K562 (cell line): ENCODE data around the gene ARHGAP26. TPM values are rescaled to one million over a fixed set of nuclear protein-coding genes. Genes with fewer than 3 reads are reported as not detected.

Experiments used
- ATAC-seq: fragments of 200-7000 bp; cut with Tn5 transposase; 3 replicates; pipeline ENCODE4 v1.9.1; 2020; ENCODE audit warnings: moderate library complexity
- BruUV-seq: library from RNA; stranded (reverse); fragments of 400-500 nt; replicated peaks from 2 replicates; lab custom pipeline; 2021; lab: Mats Ljungman, UMichigan
- CTCF ChIA-PET: fragments of 300-600 bp; formaldehyde crosslinking; extraction: SDS; loops from one replicate; lab custom pipeline; 2021; ENCODE audit warnings: low intra/inter-chr PET ratio; lab: Yijun Ruan, JAX
- POLR2A ChIA-PET: fragments of 300-600, 350-650 bp; sonication (Branson Sonifier 250); formaldehyde crosslinking; extraction: SDS; loops from one replicate; lab custom pipeline; 2021; ENCODE audit warnings: antibody characterized with exemption, inconsistent platforms; lab: Yijun Ruan, JAX
- DNase-seq, 4 experiments: peaks; one replicate each; pipeline versions ENCODE4 v3.0.0 to v3.0.0-alpha.2; 2011 to 2018; ENCODE audit warnings: low spot score in 3 of 4, mixed read lengths in 3 of 4; ENCODE audit errors: extremely low read depth in 1 of 4
- FAIRE-seq: peaks from 2 replicates; lab custom pipeline; 2011; peaks lifted over from hg19 to GRCh38; lab: Jason Lieb, UNC
- H2AFZ ChIP-seq: 2 replicates; pipeline ENCODE4 v1.6.0; 2011; ENCODE audit warnings: low read depth, low read length, control low read depth, inconsistent platforms
- H3K27ac ChIP-seq: fragments of 200-600 bp; 3 replicates; pipeline ENCODE4 v1.8.0; 2011; ENCODE audit warnings: low read depth, mild to moderate bottlenecking, control low read depth, inconsistent platforms, low read length, moderate library complexity, mixed read lengths; ENCODE audit errors: extremely low read depth
- H3K27me3 ChIP-seq, 2 experiments: fragments of 300-600 bp in 1 of 2; 2 replicates in 1 of 2; 3 replicates in 1 of 2; pipeline versions ENCODE4 v1.6.0 to v1.8.0; 2011; ENCODE audit warnings: inconsistent platforms in 2 of 2, low read length in 2 of 2, mild to moderate bottlenecking in 1 of 2, mixed read lengths in 1 of 2, moderate library complexity in 1 of 2; ENCODE audit not compliant: control insufficient read depth in 2 of 2, insufficient read depth in 2 of 2
- H3K36me3 ChIP-seq: fragments of 300-600 bp; 3 replicates; pipeline ENCODE4 v1.8.0; 2011; ENCODE audit warnings: mild to moderate bottlenecking, low read length, inconsistent platforms; ENCODE audit not compliant: control insufficient read depth, insufficient read depth
- H3K4me1 ChIP-seq, 2 experiments: fragments of 200-600 bp in 1 of 2; replicated peaks in 1 of 2; 2 replicates in 1 of 2; 3 replicates in 1 of 2; pipeline versions ENCODE4 v1.5.1 to v1.8.0; 2011; ENCODE audit warnings: inconsistent platforms in 2 of 2, low read length in 2 of 2, mild to moderate bottlenecking in 1 of 2, mixed read lengths in 1 of 2, moderate library complexity in 1 of 2; ENCODE audit not compliant: control insufficient read depth in 2 of 2, insufficient read depth in 2 of 2
- H3K4me2 ChIP-seq: 2 replicates; pipeline ENCODE4 v1.6.1; 2011; ENCODE audit warnings: low read length, control low read depth, inconsistent platforms, mixed read lengths; ENCODE audit not compliant: insufficient read depth
- H3K4me3 ChIP-seq: fragments of 200-600 bp; sonication (generic), shearing (Covaris generic); 2 replicates; pipeline ENCODE4 v1.5.1; 2016; ENCODE audit warnings: control low read depth, inconsistent platforms
- H3K79me2 ChIP-seq: fragments of 200-600 bp; 3 replicates; pipeline ENCODE4 v1.8.0; 2011; ENCODE audit warnings: low read length, inconsistent platforms; ENCODE audit not compliant: control insufficient read depth, insufficient read depth
- H3K9ac ChIP-seq, 2 experiments: 2 replicates each; pipeline versions ENCODE4 v1.6.0 to v1.6.1; 2011; ENCODE audit warnings: low read depth in 2 of 2, low read length in 2 of 2, control low read depth in 1 of 2, inconsistent platforms in 1 of 2, mild to moderate bottlenecking in 1 of 2, mixed read lengths in 1 of 2; ENCODE audit not compliant: insufficient read depth in 1 of 2
- H3K9me1 ChIP-seq: one replicate; pipeline ENCODE4 v1.6.0; 2011; ENCODE audit warnings: inconsistent platforms, mild to moderate bottlenecking, low read length, moderate library complexity; ENCODE audit not compliant: control insufficient read depth, insufficient read depth
- H3K9me3 ChIP-seq: replicated peaks from 2 replicates; pipeline ENCODE4 v1.5.1; 2011; ENCODE audit warnings: low read depth, low read length, inconsistent platforms; ENCODE audit not compliant: control insufficient read depth, insufficient read depth
- H4K20me1 ChIP-seq: replicated peaks from 2 replicates; pipeline ENCODE4 v1.6.1; 2011; ENCODE audit warnings: low read length, inconsistent platforms, mixed read lengths; ENCODE audit not compliant: control insufficient read depth, insufficient read depth
- BRD4 ChIP-seq: fragments of 200-600 bp; sonication (generic); IDR thresholded peaks from 2 replicates; pipeline ENCODE4 v1.6.1; 2017; ENCODE audit warnings: inconsistent platforms
- CHCHD3 ChIP-seq: fragments of 250-450 bp; sonication (Bioruptor Pico); IDR thresholded peaks from 2 replicates; pipeline ENCODE4 v2.1.2; 2022; ENCODE audit warnings: mild to moderate bottlenecking
- CXXC5 ChIP-seq: fragments of 250-450 bp; sonication (Bioruptor Pico); IDR thresholded peaks from 2 replicates; pipeline ENCODE4 v1.8.0; 2022; ENCODE audit warnings: inconsistent platforms, mild to moderate bottlenecking, moderate library complexity
- DACH1 ChIP-seq: fragments of 450-650 bp; IDR thresholded peaks from 2 replicates; pipeline ENCODE4 v1.6.1; 2018; ENCODE audit not compliant: partially characterized antibody
- HMGN3 ChIP-seq: IDR thresholded peaks from 2 replicates; pipeline ENCODE4 v1.6.1; 2011; ENCODE audit warnings: borderline replicate concordance, low read depth, mild to moderate bottlenecking, mixed read lengths, low read length; ENCODE audit not compliant: insufficient read length; ENCODE audit errors: extremely low read depth
- LARP7 ChIP-seq: fragments of 450-650 bp; IDR thresholded peaks from 2 replicates; pipeline ENCODE4 v1.6.1; 2016
- LEF1 ChIP-seq: fragments of 450-650 bp; IDR thresholded peaks from 2 replicates; pipeline ENCODE4 v1.6.1; 2016; ENCODE audit warnings: mild to moderate bottlenecking
- NFE2 ChIP-seq: IDR thresholded peaks from 2 replicates; pipeline ENCODE4 v1.6.1; 2014; ENCODE audit warnings: antibody characterized with exemption, low read depth
- PRMT5 ChIP-seq: sonication (generic); formaldehyde crosslinking; IDR thresholded peaks from 2 replicates; pipeline ENCODE4 v1.5.0; 2020; ENCODE audit warnings: missing genetic modification reagents
- ZBTB40 ChIP-seq, 2 experiments: fragments of 450-650 bp in 1 of 2; sonication (generic) in 1 of 2; formaldehyde crosslinking in 1 of 2; IDR thresholded peaks; 2 replicates each; pipeline versions ENCODE4 v1.7.1 to v1.9.0; 2016 to 2022; ENCODE audit warnings: inconsistent platforms in 1 of 2, mild to moderate bottlenecking in 1 of 2, missing genetic modification reagents in 1 of 2
- ZFPM2 ChIP-seq: fragments of 250-450 bp; sonication (Bioruptor Pico); IDR thresholded peaks from 2 replicates; pipeline ENCODE4 v1.5.1; 2022; ENCODE audit warnings: mild to moderate bottlenecking
- ZNF384 ChIP-seq: IDR thresholded peaks from 2 replicates; pipeline ENCODE4 v1.6.1; 2012; ENCODE audit warnings: low read depth, low read length, improper control_type of control experiment
- ZNF766 ChIP-seq: fragments of 200-800 bp; sonication (Bioruptor generic); conservative IDR thresholded peaks from 2 replicates; pipeline ENCODE4 v1.6.1; 2016; ENCODE audit warnings: missing genetic modification characterization, missing compliant biosample characterization
- WGBS: fragments of 100-300 bp; shearing (Covaris generic); methylation state at CpG from one replicate; pipeline ENCODE4 v1.1.6; 2016; ENCODE audit warnings: low coverage, mixed read lengths; ENCODE audit not compliant: insufficient coverage; ENCODE audit errors: missing lambda C conversion rate; 5-methylcytosine and 5-hydroxymethylcytosine counted together
- in situ Hi-C: fragments of 300-500 bp; cut with MboI; formaldehyde crosslinking; loops from 4 replicates; pipeline ENCODE4 v1.15.0; 2018; ENCODE audit warnings: inconsistent platforms, mixed read lengths
- intact Hi-C: fragments of 100-400 bp; cut with micrococcal nuclease; formaldehyde crosslinking; loops from 2 replicates; pipeline ENCODE4 v1.14.2; 2022
- polyA plus RNA-seq, 8 experiments: library from polyadenylated mRNA; depleted of rRNA in 4 of 8; stranded (reverse) in 5 of 8; unstranded in 3 of 8; fragments of >200 nt; fragmentation: Nextera tagmentation in 2 of 8; fragmentation: Illumina TruSeq in 1 of 8; extraction: Ambion mirVana in 2 of 8; extraction: Trizol in 1 of 8; gene quantifications; 2 replicates each; pipeline versions ENCODE4 v1.2.1 to v1.2.3, GENCODE V29; 2011 to 2014; ENCODE audit warnings: inconsistent platforms in 1 of 8, missing spikeins in 1 of 8
- total RNA-seq, 7 experiments: library from RNA; depleted of rRNA in 6 of 7; stranded (reverse); fragments of >200 nt in 6 of 7; fragmentation: Illumina TruSeq in 2 of 7; extraction: Trizol in 2 of 7; gene quantifications; 2 replicates each; pipeline versions ENCODE4 v1.2.1 to v1.2.3, GENCODE V29; 2011 to 2021; ENCODE audit warnings: low replicate concordance in 1 of 7

Gene ARHGAP26
- total and polyA plus RNA-seq, 9 of the 15 experiments (the other 6 are each of a cell fraction or from before 2014, with no cell fraction given): 0.13 to 1.1 (median 0.55) TPM

GRCh38 chr5:143248391-143248790, 478.2 kb downstream of the ARHGAP26 start:
- TF ChIP-seq ZFPM2: no peak
- no peak for TF ChIP-seq ZNF384
- TF ChIP-seq DACH1: no peak
- TF ChIP-seq ZNF766 (CRISPR knock-in tag): 0 out of 2 replicates have a peak, but pooled peaks have one; percentile 1
- no peak for TF ChIP-seq LARP7
- no peak for TF ChIP-seq NFE2
- no peak for TF ChIP-seq CHCHD3
- TF ChIP-seq PRMT5 (CRISPR knock-in tag): no peak
- peak; percentile 69; the same call in 1 of the 2 replicates for TF ChIP-seq BRD4
- no peak for TF ChIP-seq HMGN3
- TF ChIP-seq LEF1: no peak
- no peak for TF ChIP-seq CXXC5 (CRISPR knock-in tag)
- TF ChIP-seq ZBTB40 (IDR thresholded peaks at IDR 0.05): peak; percentile 40; the same call in 1 of the 2 replicates
- no peak for TF ChIP-seq ZBTB40 (CRISPR knock-in tag; IDR thresholded peaks at IDR 0.05)
- H2AFZ ChIP-seq: peak overlapping the region; percentile 88
- H4K20me1 ChIP-seq: no peaks in the 10 kb centered on the region
- no TSS peak for BruUV-seq
- H3K27ac ChIP-seq: peak overlapping the region; percentile 88
- DNase-seq: no peak
- ATAC-seq: no peak
- in situ Hi-C loops (no loop called here), intact Hi-C loops (no loop called here)
- H3K9me3 ChIP-seq: peaks cover 7% of the 10 kb centered on the region
- ChIA-PET CTCF (no interaction called here), POLR2A (interaction anchor here (0.9 kb wide), 1 partner anchor 35 kb away, joined by 3 read pairs; no protein-coding TSS in a partner anchor)
- H3K36me3 ChIP-seq: no peaks in the 10 kb centered on the region
- no peak overlapping the region for H3K4me3 ChIP-seq
- peaks cover 41 to 70% of the 10 kb centered on the region in 2 experiments for H3K4me1 ChIP-seq
- peak overlapping the region in 1 of 2 experiments; percentile 43; a peak in 2 of 4 replicates for H3K9ac ChIP-seq
- no peak for FAIRE-seq
- no peaks in the 10 kb centered on the region for H3K27me3 ChIP-seq
- 59% methylated on average over 3 of the region's 3 CpGs for WGBS
- H3K79me2 ChIP-seq: no peaks in the 10 kb centered on the region
- peak overlapping the region; percentile 51; the same call in 1 of the 2 replicates for H3K4me2 ChIP-seq
- H3K9me1 ChIP-seq: no peaks in the 10 kb centered on the region
